SK-N-SH (cell line): ENCODE results near the gene BEND3. TPM values are rescaled to one million over a fixed set of nuclear protein-coding genes. Genes with fewer than 3 reads are reported as not detected.

Experiments
- CTCF ChIA-PET: fragments of 300-600, 350-600 bp; formaldehyde crosslinking; extraction: SDS; loops from one replicate; lab custom pipeline; 2021; lab: Yijun Ruan, JAX
- POLR2A ChIA-PET: fragments of 350-600 bp; sonication (Branson Sonifier 250); formaldehyde crosslinking; extraction: SDS; loops from one replicate; lab custom pipeline; 2020; ENCODE audit warnings: antibody characterized with exemption, inconsistent platforms; lab: Yijun Ruan, JAX
- DNase-seq: peaks from one replicate; pipeline ENCODE4 v3.0.0; 2012
- H2AFZ ChIP-seq: fragments of 200-600 bp; sonication (generic); 2 replicates; pipeline ENCODE4 v1.8.1; 2016; ENCODE audit warnings: antibody characterized with exemption, mild to moderate bottlenecking, low read depth
- H3F3A ChIP-seq: fragments of 200-600 bp; sonication (generic); replicated peaks from 2 replicates; pipeline ENCODE3; 2016; ENCODE audit warnings: antibody characterized with exemption, mild to moderate bottlenecking; ENCODE audit not compliant: insufficient read depth
- H3K27ac ChIP-seq, 2 experiments: fragments of 200-500 bp in 1 of 2; fragments of 200-600 bp in 1 of 2; sonication (Bioruptor generic) in 1 of 2; sonication (generic), shearing (Covaris generic) in 1 of 2; 2 replicates each; pipeline versions ENCODE4 v1.5.1 to v1.6.1; 2014 to 2016; ENCODE audit warnings: low read depth in 2 of 2, inconsistent platforms in 1 of 2, low read length in 1 of 2, mild to moderate bottlenecking in 1 of 2, mixed read lengths in 1 of 2
- H3K27me3 ChIP-seq: fragments of 200-600 bp; sonication (generic), shearing (Covaris generic); 2 replicates; pipeline ENCODE4 v1.6.1; 2016; ENCODE audit warnings: mixed run types; ENCODE audit not compliant: insufficient read depth
- H3K36me3 ChIP-seq, 2 experiments: fragments of 200-500 bp in 1 of 2; fragments of 200-600 bp in 1 of 2; sonication (Bioruptor generic) in 1 of 2; sonication (generic) in 1 of 2; replicated peaks in 1 of 2; 2 replicates each; pipeline versions ENCODE3 to v1.5.1; 2014 to 2016; ENCODE audit warnings: low read length in 1 of 2, mild to moderate bottlenecking in 1 of 2; ENCODE audit not compliant: insufficient read depth in 2 of 2, control insufficient read depth in 1 of 2
- H3K4me1 ChIP-seq, 2 experiments: fragments of 200-500 bp in 1 of 2; fragments of 200-600 bp in 1 of 2; sonication (Bioruptor generic) in 1 of 2; sonication (generic), shearing (Covaris generic) in 1 of 2; 2 replicates each; pipeline versions ENCODE4 v1.5.1 to v1.6.1; 2014 to 2016; ENCODE audit warnings: low read depth in 1 of 2, low read length in 1 of 2, mixed run types in 1 of 2; ENCODE audit not compliant: insufficient read depth in 2 of 2, control insufficient read depth in 1 of 2
- H3K4me2 ChIP-seq: fragments of 200-600 bp; sonication (generic), shearing (Covaris generic); 2 replicates; pipeline ENCODE4 v1.6.1; 2017; ENCODE audit warnings: mixed run types
- H3K4me3 ChIP-seq, 2 experiments: fragments of 200-500 bp in 1 of 2; fragments of 200-600 bp in 1 of 2; sonication (Bioruptor generic) in 1 of 2; sonication (generic), shearing (Covaris generic) in 1 of 2; 2 replicates each; pipeline versions ENCODE4 v1.5.1 to v1.8.1; 2014 to 2016; ENCODE audit warnings: low read depth in 2 of 2, inconsistent platforms in 1 of 2, low read length in 1 of 2, mild to moderate bottlenecking in 1 of 2, mixed read lengths in 1 of 2, moderate library complexity in 1 of 2
- H3K79me2 ChIP-seq: fragments of 200-600 bp; sonication (generic); 2 replicates; pipeline ENCODE4 v1.8.1; 2017; ENCODE audit warnings: mild to moderate bottlenecking; ENCODE audit not compliant: insufficient read depth
- H3K9ac ChIP-seq: fragments of 200-600 bp; sonication (generic); 2 replicates; pipeline ENCODE4 v1.6.1; 2017; ENCODE audit warnings: mixed run types
- H3K9me2 ChIP-seq: fragments of 200-600 bp; sonication (generic); 2 replicates; pipeline ENCODE4 v1.6.1; 2017; ENCODE audit warnings: mixed run types
- H3K9me3 ChIP-seq: fragments of 200-600 bp; sonication (generic); 2 replicates; pipeline ENCODE4 v1.6.1; 2017; ENCODE audit warnings: mixed run types, mild to moderate bottlenecking, moderate library complexity
- H4K20me1 ChIP-seq: fragments of 200-600 bp; sonication (generic); 2 replicates; pipeline ENCODE4 v1.6.1; 2017; ENCODE audit warnings: mild to moderate bottlenecking, mixed run types; ENCODE audit not compliant: insufficient read depth
- CHD2 ChIP-seq: fragments of 150-350 bp; IDR thresholded peaks from 2 replicates; pipeline ENCODE4 v1.6.1; 2018; ENCODE audit warnings: low read length; ENCODE audit not compliant: partially characterized antibody
- ELF1 ChIP-seq: IDR thresholded peaks from 2 replicates; pipeline ENCODE4 v1.4.0; 2012
- EZH2phosphoT487 ChIP-seq: fragments of 200-600 bp; sonication (generic); IDR thresholded peaks from 2 replicates; pipeline ENCODE4 v1.6.1; 2017; ENCODE audit warnings: low read depth, mixed run types, mild to moderate bottlenecking, antibody characterized with exemption, moderate library complexity, borderline replicate concordance
- FOXM1 ChIP-seq: IDR thresholded peaks from 2 replicates; pipeline ENCODE4 v1.4.0; 2012; ENCODE audit warnings: low read depth, mild to moderate bottlenecking
- GABPA ChIP-seq: IDR thresholded peaks from 2 replicates; pipeline ENCODE4 v1.4.0; 2012; ENCODE audit warnings: low read depth, mild to moderate bottlenecking
- GATA2 ChIP-seq: sonication (generic); formaldehyde crosslinking; IDR thresholded peaks from 2 replicates; pipeline ENCODE4 v1.5.0; 2020; ENCODE audit warnings: mild to moderate bottlenecking, missing genetic modification reagents
- IRF3 ChIP-seq: fragments of 150-350 bp; IDR thresholded peaks from 2 replicates; pipeline ENCODE4 v1.6.1; 2016; ENCODE audit warnings: mild to moderate bottlenecking, low read depth, low read length
- JUND ChIP-seq: IDR thresholded peaks from 2 replicates; pipeline ENCODE4 v1.4.0; 2012
- MAX ChIP-seq: IDR thresholded peaks from 2 replicates; pipeline ENCODE4 v1.4.0; 2012; ENCODE audit warnings: low read depth
- MXI1 ChIP-seq: IDR thresholded peaks from 2 replicates; pipeline ENCODE4 v1.6.1; 2012; ENCODE audit warnings: mild to moderate bottlenecking, low read depth, low read length, improper control_type of control experiment
- NFIC ChIP-seq: IDR thresholded peaks from 2 replicates; pipeline ENCODE4 v1.4.0; 2012; ENCODE audit warnings: borderline replicate concordance
- PBX3 ChIP-seq: IDR thresholded peaks from 2 replicates; pipeline ENCODE4; 2012
- POLR2AphosphoS5 ChIP-seq: IDR thresholded peaks from 2 replicates; pipeline ENCODE4 v1.6.1; 2012; ENCODE audit warnings: low read depth, low read length
- RAD21 ChIP-seq: IDR thresholded peaks from 2 replicates; pipeline ENCODE4 v1.6.1; 2012; ENCODE audit warnings: mild to moderate bottlenecking, low read length
- RFX5 ChIP-seq: IDR thresholded peaks from 2 replicates; pipeline ENCODE4 v1.6.1; 2012; ENCODE audit warnings: mild to moderate bottlenecking, improper control_type of control experiment, low read length
- SIN3A ChIP-seq: IDR thresholded peaks from 2 replicates; pipeline ENCODE4 v1.6.1; 2012; ENCODE audit warnings: low read depth, mild to moderate bottlenecking, low read length, moderate library complexity, borderline replicate concordance
- TAF1 ChIP-seq: IDR thresholded peaks from 2 replicates; pipeline ENCODE4 v1.6.1; 2012; ENCODE audit warnings: low read depth, mild to moderate bottlenecking, low read length, moderate library complexity, borderline replicate concordance
- TCF12 ChIP-seq: IDR thresholded peaks from 2 replicates; pipeline ENCODE4 v1.4.0; 2012
- WGBS: methylation state at CpG from one replicate; pipeline ENCODE4 v1.1.6; 2017; ENCODE audit warnings: low lambda C conversion rate; 5-methylcytosine and 5-hydroxymethylcytosine counted together
- polyA plus RNA-seq, 3 experiments: library from polyadenylated mRNA; depleted of rRNA; stranded (reverse); fragments of >200 nt; gene quantifications; 2 replicates each; pipeline ENCODE4 v1.2.3, GENCODE V29; 2012

BEND3 gene
- polyA plus RNA-seq, 1 of the 3 experiments (the other 2 are of a cell fraction), result 1.0 TPM

GRCh38 chr6:107045826-107046675 is 69.3 kb downstream of the BEND3 start:
- peak overlapping the region in 1 of 2 experiments; percentile 82; a peak in 2 of 4 replicates for H3K27ac ChIP-seq
- CTCF ChIA-PET, result interaction anchor here (0.7 to 2.3 kb wide), 5 partner anchors 14 to 70 kb away, joined by 3 to 10 read pairs (median 6); partner anchors contain the start of gene MTRES1

GRCh38 chr6:107033126-107033525 is 82.2 kb downstream of the BEND3 start:
- ChIA-PET POLR2A (interaction anchor here (1.5 kb wide), 1 partner anchor 9 kb away, joined by 4 read pairs; no protein-coding TSS in a partner anchor), CTCF (interaction anchor here (1.4 to 4.1 kb wide), 2 partner anchors 36 to 81 kb away, joined by 5 to 14 read pairs; no protein-coding TSS in a partner anchor)
- no peak for DNase-seq
- Histone ChIP-seq H4K20me1 (no peaks in the 10 kb centered on the region), H3K27ac (no peak overlapping the region; a peak in 1 of 4 replicates), H3K9me3 (no peaks in the 10 kb centered on the region), H3K79me2 (peaks cover 71% of the 10 kb centered on the region), H3K9ac (no peak overlapping the region), H3K9me2 (no peaks in the 10 kb centered on the region), H3K27me3 (no peaks in the 10 kb centered on the region), H3K4me3 (no peak overlapping the region), H3K4me2 (no peak overlapping the region), H3K36me3 (no peaks in the 10 kb centered on the region), H3F3A (peaks cover 6% of the 10 kb centered on the region), H3K4me1 (no peaks in the 10 kb centered on the region), H2AFZ (no peak overlapping the region)
- TF ChIP-seq MXI1 (no peak), NFIC (no peak), PBX3 (no peak), MAX (no peak), TAF1 (no peak), IRF3 (no peak), TCF12 (no peak), GABPA (no peak), SIN3A (no peak), RAD21 (no peak), ELF1 (no peak), JUND (no peak), CHD2 (no peak), FOXM1 (no peak)
- WGBS, result 70% methylated on average over 1 of the region's 1 CpG

More at GRCh38 chr6:107045826-107046675, 69.3 kb downstream of the BEND3 start:
- TF ChIP-seq GATA2, result peak; percentile 57; the same call in 1 of the 2 replicates
- TF ChIP-seq POLR2AphosphoS5, result no peak
- no peak for TF ChIP-seq EZH2phosphoT487
- TF ChIP-seq RFX5, result peak; percentile 35; the same call in 1 of the 2 replicates
- TF ChIP-seq MXI1, result peak; percentile 82
- TF ChIP-seq JUND, result no peak
- H3K27me3 ChIP-seq, result no peaks in the 10 kb centered on the region
- no peaks in the 10 kb centered on the region for H3K9me3 ChIP-seq
- H4K20me1 ChIP-seq, result no peaks in the 10 kb centered on the region
- H3F3A ChIP-seq, result no peaks in the 10 kb centered on the region
- no peak overlapping the region for H3K4me3 ChIP-seq
- H3K36me3 ChIP-seq, result no peaks in the 10 kb centered on the region
- 73% methylated on average over 10 of the region's 11 CpGs for WGBS
- H3K9ac ChIP-seq, result no peak overlapping the region
- H3K79me2 ChIP-seq, result no peaks in the 10 kb centered on the region
- H2AFZ ChIP-seq, result no peak overlapping the region
- no peak overlapping the region for H3K4me2 ChIP-seq
- H3K4me1 ChIP-seq, result peaks cover 0 to 19% of the 10 kb centered on the region in 2 experiments; a peak in 1 of 4 replicates
- H3K9me2 ChIP-seq, result no peaks in the 10 kb centered on the region
- DNase-seq, result peak; percentile 61
- POLR2A ChIA-PET, result interaction anchor here (0.5 to 1.0 kb wide), 3 partner anchors 9 to 72 kb away, joined by 3 to 4 read pairs (median 3); partner anchors contain the start of gene CD24
